PFSK-1 (cell line): ENCODE results near the gene ADGRF1.

Source experiments
- FOXP2 ChIP-seq: optimal IDR thresholded peaks from 2 replicates; pipeline ENCODE3; 2011; ENCODE audit warnings: borderline replicate concordance, control low read depth, inconsistent platforms; ENCODE audit not compliant: insufficient read depth; ENCODE audit errors: extremely low read length, extremely low read depth
- POLR2AphosphoS5 ChIP-seq: IDR thresholded peaks from 2 replicates; pipeline ENCODE4 v1.6.1; 2012; ENCODE audit warnings: low read depth, mild to moderate bottlenecking, control low read depth, low read length, moderate library complexity
- SIN3A ChIP-seq: IDR thresholded peaks from 2 replicates; pipeline ENCODE4 v1.6.1; 2012; ENCODE audit warnings: mild to moderate bottlenecking, low read length, moderate library complexity, borderline replicate concordance; ENCODE audit not compliant: insufficient read depth
- TAF1 ChIP-seq: IDR thresholded peaks from 2 replicates; pipeline ENCODE4 v1.6.1; 2012; ENCODE audit warnings: low read length, control low read depth, borderline replicate concordance; ENCODE audit not compliant: insufficient read depth
- TF ChIP-seq, protein P1 (sequence below), 2 experiments: IDR thresholded peaks; 2 replicates each; pipeline versions ENCODE4 v1.6.1 to v1.8.0; 2011 to 2012; ENCODE audit warnings: low read depth in 2 of 2, low read length in 2 of 2, control low read depth in 1 of 2, inconsistent platforms in 1 of 2, mild to moderate bottlenecking in 1 of 2, moderate library complexity in 1 of 2; ENCODE audit not compliant: insufficient read depth in 1 of 2

DNA sequence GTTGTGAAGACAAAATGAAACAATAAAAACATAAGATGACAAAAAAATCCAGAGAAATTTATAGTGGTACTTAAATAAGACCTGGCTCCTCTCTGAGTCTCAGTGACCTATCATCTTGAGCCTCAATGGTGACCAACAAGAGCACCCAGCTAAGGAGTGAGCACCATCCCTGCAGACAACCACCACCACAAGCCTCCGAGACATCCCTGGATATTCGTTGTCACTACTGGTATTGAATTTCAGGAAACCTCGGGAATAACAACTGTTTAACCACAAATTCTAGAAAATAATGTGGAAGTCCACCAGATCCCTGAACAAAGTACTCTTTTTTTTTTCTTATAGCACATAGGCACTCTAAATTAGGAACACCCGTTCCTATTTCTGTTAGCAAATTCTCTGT is 88.2 kb downstream of the ADGRF1 start:
- TF ChIP-seq SIN3A (no peak), FOXP2 (no peak), POLR2AphosphoS5 (no peak), TAF1 (no peak)
- TF ChIP-seq, protein P1, sequence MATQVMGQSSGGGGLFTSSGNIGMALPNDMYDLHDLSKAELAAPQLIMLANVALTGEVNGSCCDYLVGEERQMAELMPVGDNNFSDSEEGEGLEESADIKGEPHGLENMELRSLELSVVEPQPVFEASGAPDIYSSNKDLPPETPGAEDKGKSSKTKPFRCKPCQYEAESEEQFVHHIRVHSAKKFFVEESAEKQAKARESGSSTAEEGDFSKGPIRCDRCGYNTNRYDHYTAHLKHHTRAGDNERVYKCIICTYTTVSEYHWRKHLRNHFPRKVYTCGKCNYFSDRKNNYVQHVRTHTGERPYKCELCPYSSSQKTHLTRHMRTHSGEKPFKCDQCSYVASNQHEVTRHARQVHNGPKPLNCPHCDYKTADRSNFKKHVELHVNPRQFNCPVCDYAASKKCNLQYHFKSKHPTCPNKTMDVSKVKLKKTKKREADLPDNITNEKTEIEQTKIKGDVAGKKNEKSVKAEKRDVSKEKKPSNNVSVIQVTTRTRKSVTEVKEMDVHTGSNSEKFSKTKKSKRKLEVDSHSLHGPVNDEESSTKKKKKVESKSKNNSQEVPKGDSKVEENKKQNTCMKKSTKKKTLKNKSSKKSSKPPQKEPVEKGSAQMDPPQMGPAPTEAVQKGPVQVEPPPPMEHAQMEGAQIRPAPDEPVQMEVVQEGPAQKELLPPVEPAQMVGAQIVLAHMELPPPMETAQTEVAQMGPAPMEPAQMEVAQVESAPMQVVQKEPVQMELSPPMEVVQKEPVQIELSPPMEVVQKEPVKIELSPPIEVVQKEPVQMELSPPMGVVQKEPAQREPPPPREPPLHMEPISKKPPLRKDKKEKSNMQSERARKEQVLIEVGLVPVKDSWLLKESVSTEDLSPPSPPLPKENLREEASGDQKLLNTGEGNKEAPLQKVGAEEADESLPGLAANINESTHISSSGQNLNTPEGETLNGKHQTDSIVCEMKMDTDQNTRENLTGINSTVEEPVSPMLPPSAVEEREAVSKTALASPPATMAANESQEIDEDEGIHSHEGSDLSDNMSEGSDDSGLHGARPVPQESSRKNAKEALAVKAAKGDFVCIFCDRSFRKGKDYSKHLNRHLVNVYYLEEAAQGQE (IDR thresholded peaks at IDR 0.05; ENCODE audit: insufficient read depth in 1 of 2, low read depth in 2 of 2, low read length in 2 of 2) = no peak
